T-helper 1 cell treated with Interleukin-12 subunit alpha and Interleukin-12 subunit beta and Interleukin-4 antibody, amounts not matched to agents 30 ng/mL and 1 ng/mL, for 36 hours (primary cell): ENCODE data around the gene CLC. TPM values are rescaled to one million over a fixed set of nuclear protein-coding genes. Genes with fewer than 3 reads are reported as not detected.
"Not testable (repeated sequence)": the region's sequence is repeated elsewhere in the genome, so short reads cannot be mapped to it uniquely, and the experiment has no call there.

Source experiments
- intact Hi-C: fragments of 100-400 bp; cut with micrococcal nuclease; formaldehyde crosslinking; loops from one replicate; pipeline ENCODE4 v1.15.1; 2024
- total RNA-seq: library from RNA; stranded (reverse); gene quantifications from 2 replicates; pipeline ENCODE4 v1.2.3, GENCODE V29; 2022

Gene CLC
- total RNA-seq, 1 donor from 2014 or later: 2.3 TPM

- intact Hi-C loops: no loop called here
Observed at GRCh38 chr19:39731685-39732084, 6.1 kb downstream of the CLC start.

GRCh38 chr19:39729594-39729993 is 8.2 kb downstream of the CLC start:
- intact Hi-C loops: no loop called here

- intact Hi-C loops: no loop called here
Observed at GRCh38 chr19:39728040-39728439, 9.8 kb downstream of the CLC start.

GRCh38 chr19:39727070-39727800 is 10.6 kb downstream of the CLC start:
- intact Hi-C loops: no loop called here

- intact Hi-C loops: no loop called here
Observed at GRCh38 chr19:39725995-39726394, 11.8 kb downstream of the CLC start.

GRCh38 chr19:39720144-39720543 is 17.7 kb downstream of the CLC start:
- intact Hi-C loops: not testable (repeated sequence)

- intact Hi-C loops: no loop called here
Observed at GRCh38 chr19:39710333-39710890, 27.4 kb downstream of the CLC start.

GRCh38 chr19:39709026-39709872 is 28.6 kb downstream of the CLC start:
- intact Hi-C loops: no loop called here

GRCh38 chr19:39708594-39708993 is 29.2 kb downstream of the CLC start:
- intact Hi-C loops: no loop called here

GRCh38 chr19:39705578-39706188 is 32.1 kb downstream of the CLC start:
- intact Hi-C loops: loop anchor here (2.0 kb wide), 1 partner anchor 27 kb away; no protein-coding TSS in a partner anchor

GRCh38 chr19:39704181-39705044 is 33.4 kb downstream of the CLC start, which contains the start of gene LGALS14:
Gene LGALS14 (plus strand): TSS chr19:39704481. CDS start chr19:39704529, 48 bp downstream.
- intact Hi-C loops: loop anchor here (2.0 kb wide), 1 partner anchor 26 kb away; no protein-coding TSS in a partner anchor

- intact Hi-C loops: no loop called here
Observed at GRCh38 chr19:39701291-39701690, 36.5 kb downstream of the CLC start.

- intact Hi-C loops: no loop called here
Observed at GRCh38 chr19:39698535-39698934, 39.3 kb downstream of the CLC start.

- intact Hi-C loops: no loop called here
Observed at GRCh38 chr19:39696387-39696786, 41.4 kb downstream of the CLC start.

GRCh38 chr19:39695759-39696158 is 42.1 kb downstream of the CLC start:
- intact Hi-C loops: no loop called here

GRCh38 chr19:39692822-39693221 is 45.0 kb downstream of the CLC start:
- intact Hi-C loops: no loop called here

GRCh38 chr19:39692166-39692565 is 45.7 kb downstream of the CLC start:
- intact Hi-C loops: no loop called here

- intact Hi-C loops: not testable (repeated sequence)
Observed at GRCh38 chr19:39688637-39689036, 49.2 kb downstream of the CLC start.

GRCh38 chr19:39686739-39687138 is 51.1 kb downstream of the CLC start:
- intact Hi-C loops: no loop called here

- intact Hi-C loops: no loop called here
Observed at GRCh38 chr19:39684267-39684666, 53.6 kb downstream of the CLC start.

- intact Hi-C loops: no loop called here
Observed at GRCh38 chr19:39681416-39681815, 56.4 kb downstream of the CLC start.
